ENCODE data around the gene UMODL1.

DNA sequence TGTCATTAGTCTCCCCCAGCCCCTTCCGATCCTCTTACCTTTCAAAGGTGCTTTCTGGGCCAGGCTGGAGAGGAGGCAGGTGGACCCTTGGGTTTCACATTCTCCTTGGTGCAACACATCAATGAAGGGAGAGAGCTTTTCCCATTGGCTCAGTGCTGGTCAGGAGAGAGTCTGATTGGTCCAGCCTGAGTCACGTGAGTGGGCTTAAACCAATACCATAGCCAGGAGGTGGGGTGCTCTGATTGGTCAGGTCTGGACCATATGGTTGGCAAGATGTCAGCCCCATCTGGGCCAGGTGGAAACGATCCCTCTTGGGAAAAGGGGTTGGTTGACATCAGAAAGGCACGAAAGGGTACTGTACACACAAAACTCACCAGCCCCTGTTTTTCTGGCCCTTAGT, 103.1 kb downstream of the UMODL1 start:
- no peak for TF ChIP-seq POLR2A (IDR thresholded peaks at IDR 0.05; ENCODE audit: low read depth, low read length)
- no peak for TF ChIP-seq POLR2AphosphoS5 (IDR thresholded peaks at IDR 0.05; ENCODE audit: low read depth, low read length)
- TF ChIP-seq TAF1 (IDR thresholded peaks at IDR 0.05; ENCODE audit: low read depth, low read length) = no peak
- TF ChIP-seq PAX5 (IDR thresholded peaks at IDR 0.05; ENCODE audit: insufficient read depth, low read length, severe bottlenecking) = no peak
